HepG2 (cell line): ENCODE measurements around the gene ITGA7. TPM values are rescaled to one million over a fixed set of nuclear protein-coding genes. Genes with fewer than 3 reads are reported as not detected.

Experiments
- FOXK1 ChIP-seq: sonication (generic); formaldehyde crosslinking; IDR thresholded peaks from 2 replicates; pipeline ENCODE4 v1.4.0; 2020; ENCODE audit warnings: low read depth, missing genetic modification reagents, borderline replicate concordance
- MAFF ChIP-seq: IDR thresholded peaks from 2 replicates; pipeline ENCODE4 v1.6.1; 2011; ENCODE audit warnings: low read depth, low read length, improper control_type of control experiment
- RBAK ChIP-seq: sonication (generic); formaldehyde crosslinking; IDR thresholded peaks from 2 replicates; pipeline ENCODE4 v1.5.1; 2020; ENCODE audit warnings: mild to moderate bottlenecking, missing genetic modification reagents
- SNAI1 ChIP-seq: sonication (generic); formaldehyde crosslinking; IDR thresholded peaks from 2 replicates; pipeline ENCODE4 v1.5.0; 2020; ENCODE audit warnings: mild to moderate bottlenecking, missing genetic modification reagents, borderline replicate concordance
- SP5 ChIP-seq: IDR thresholded peaks from 2 replicates; pipeline ENCODE4 v1.6.1; 2016; ENCODE audit warnings: low read depth, borderline replicate concordance
- TP53 ChIP-seq: sonication (generic); formaldehyde crosslinking; conservative IDR thresholded peaks from 2 replicates; pipeline ENCODE4 v1.4.0; 2020; ENCODE audit warnings: missing genetic modification reagents
- YEATS2 ChIP-seq: sonication (generic); formaldehyde crosslinking; IDR thresholded peaks from 2 replicates; pipeline ENCODE4 v1.4.0; 2020; ENCODE audit warnings: missing genetic modification reagents, borderline replicate concordance
- ZBTB20 ChIP-seq: sonication (generic); formaldehyde crosslinking; IDR thresholded peaks from 2 replicates; pipeline ENCODE4 v1.8.1; 2023; ENCODE audit warnings: missing genetic modification reagents, low read depth, mild to moderate bottlenecking, borderline replicate concordance
- ZBTB38 ChIP-seq: sonication (generic); formaldehyde crosslinking; IDR thresholded peaks from 2 replicates; pipeline ENCODE4 v1.5.1; 2020; ENCODE audit warnings: mild to moderate bottlenecking, missing genetic modification reagents
- ZNF292 ChIP-seq: sonication (generic); formaldehyde crosslinking; IDR thresholded peaks from 2 replicates; pipeline ENCODE4 v1.8.1; 2022; ENCODE audit warnings: mild to moderate bottlenecking, low read depth, missing genetic modification reagents, borderline replicate concordance
- ZNF484 ChIP-seq: sonication (generic); formaldehyde crosslinking; IDR thresholded peaks from 2 replicates; pipeline ENCODE4 v1.5.1; 2020; ENCODE audit warnings: mild to moderate bottlenecking, low read depth, missing genetic modification reagents, borderline replicate concordance
- polyA plus RNA-seq, 8 experiments: library from polyadenylated mRNA; depleted of rRNA in 3 of 8; stranded (reverse) in 7 of 8; unstranded in 1 of 8; fragments of >200 nt; fragmentation: Illumina TruSeq in 4 of 8; extraction: Trizol in 4 of 8; gene quantifications; 2 replicates each; pipeline versions ENCODE4 v1.2.1 to v1.2.3, GENCODE V29; 2011 to 2016; ENCODE audit warnings: low read depth in 4 of 8, missing spikeins in 1 of 8, mixed read lengths in 1 of 8; ENCODE audit not compliant: insufficient read depth in 1 of 8
- total RNA-seq, 5 experiments: library from RNA; depleted of rRNA; stranded (reverse); fragments of >200 nt; fragmentation: Illumina TruSeq; extraction: Trizol; gene quantifications; 2 replicates each; pipeline ENCODE4 v1.2.3, GENCODE V29; 2016; ENCODE audit warnings: low read depth in 1 of 5
- TF ChIP-seq, protein P1 (sequence below): sonication (generic); formaldehyde crosslinking; IDR thresholded peaks from 2 replicates; pipeline ENCODE4 v1.5.0; 2020; ENCODE audit warnings: mild to moderate bottlenecking, missing genetic modification reagents
- TF ChIP-seq, protein P2 (sequence below): sonication (generic); formaldehyde crosslinking; IDR thresholded peaks from 2 replicates; pipeline ENCODE4 v1.8.0; 2022; ENCODE audit warnings: missing genetic modification reagents, mild to moderate bottlenecking, borderline replicate concordance
- TF ChIP-seq, protein P3 (sequence below): sonication (generic); formaldehyde crosslinking; IDR thresholded peaks from 2 replicates; pipeline ENCODE4 v1.4.0; 2020; ENCODE audit warnings: missing genetic modification reagents, mild to moderate bottlenecking, borderline replicate concordance
- TF ChIP-seq, protein P4 (sequence below): IDR thresholded peaks from 2 replicates; pipeline ENCODE4 v1.6.1; 2018; ENCODE audit warnings: missing genetic modification reagents
- TF ChIP-seq, protein P5 (sequence below): fragments of 450-650 bp; IDR thresholded peaks from 2 replicates; pipeline ENCODE4 v1.6.1; 2016
- TF ChIP-seq, protein P6 (sequence below): sonication (generic); formaldehyde crosslinking; IDR thresholded peaks from 2 replicates; pipeline ENCODE4 v1.5.1; 2020; ENCODE audit warnings: missing genetic modification reagents, mild to moderate bottlenecking, borderline replicate concordance

Gene ITGA7
- total and polyA plus RNA-seq, 2 of the 13 experiments (the other 11 are each of a cell fraction or from before 2014, with no cell fraction given): 0.65 to 0.75 TPM

DNA sequence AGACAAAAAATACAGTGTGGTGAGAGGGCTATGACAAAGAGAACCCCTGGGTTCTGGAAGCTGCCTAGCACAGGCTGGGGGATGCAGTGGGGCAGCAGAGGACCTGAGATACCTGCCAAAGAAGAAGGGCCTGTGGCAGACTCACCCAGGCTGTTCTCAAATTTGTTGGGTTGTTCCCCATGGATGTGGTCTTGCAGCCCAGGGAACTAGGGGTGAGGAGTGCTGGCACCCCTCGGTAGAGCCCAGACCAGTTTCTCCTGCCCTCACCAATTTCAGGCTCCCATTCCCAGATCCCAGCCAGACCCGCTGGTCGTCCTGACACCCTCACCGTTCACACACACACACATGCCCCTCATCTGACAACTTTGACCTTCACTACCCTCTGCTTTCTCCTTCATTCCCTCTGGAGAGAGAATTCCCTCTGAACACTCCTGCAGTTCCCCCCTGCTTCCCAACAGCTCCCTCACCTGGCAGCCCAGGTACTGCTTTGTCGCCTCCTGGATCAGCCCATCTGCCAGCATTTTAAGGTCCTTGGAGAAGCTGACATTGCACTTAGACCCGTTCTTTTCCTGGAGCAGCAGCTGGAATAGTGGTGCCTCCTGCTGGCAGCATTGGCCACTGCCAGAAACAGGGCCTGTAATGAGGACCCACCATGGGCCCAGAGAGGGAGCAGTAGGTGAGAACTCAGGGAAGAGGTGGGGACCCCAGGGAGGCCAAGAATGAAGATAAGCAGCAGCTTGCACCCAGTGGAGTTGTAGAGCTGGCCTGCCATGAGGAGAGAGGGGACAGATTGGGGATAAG is 29.3 kb upstream of the ITGA7 start (continued):
- TF ChIP-seq, protein P1, sequence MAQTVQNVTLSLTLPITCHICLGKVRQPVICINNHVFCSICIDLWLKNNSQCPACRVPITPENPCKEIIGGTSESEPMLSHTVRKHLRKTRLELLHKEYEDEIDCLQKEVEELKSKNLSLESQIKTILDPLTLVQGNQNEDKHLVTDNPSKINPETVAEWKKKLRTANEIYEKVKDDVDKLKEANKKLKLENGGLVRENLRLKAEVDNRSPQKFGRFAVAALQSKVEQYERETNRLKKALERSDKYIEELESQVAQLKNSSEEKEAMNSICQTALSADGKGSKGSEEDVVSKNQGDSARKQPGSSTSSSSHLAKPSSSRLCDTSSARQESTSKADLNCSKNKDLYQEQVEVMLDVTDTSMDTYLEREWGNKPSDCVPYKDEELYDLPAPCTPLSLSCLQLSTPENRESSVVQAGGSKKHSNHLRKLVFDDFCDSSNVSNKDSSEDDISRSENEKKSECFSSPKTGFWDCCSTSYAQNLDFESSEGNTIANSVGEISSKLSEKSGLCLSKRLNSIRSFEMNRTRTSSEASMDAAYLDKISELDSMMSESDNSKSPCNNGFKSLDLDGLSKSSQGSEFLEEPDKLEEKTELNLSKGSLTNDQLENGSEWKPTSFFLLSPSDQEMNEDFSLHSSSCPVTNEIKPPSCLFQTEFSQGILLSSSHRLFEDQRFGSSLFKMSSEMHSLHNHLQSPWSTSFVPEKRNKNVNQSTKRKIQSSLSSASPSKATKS (CRISPR knock-in tag): no peak
- TF ChIP-seq, protein P2, sequence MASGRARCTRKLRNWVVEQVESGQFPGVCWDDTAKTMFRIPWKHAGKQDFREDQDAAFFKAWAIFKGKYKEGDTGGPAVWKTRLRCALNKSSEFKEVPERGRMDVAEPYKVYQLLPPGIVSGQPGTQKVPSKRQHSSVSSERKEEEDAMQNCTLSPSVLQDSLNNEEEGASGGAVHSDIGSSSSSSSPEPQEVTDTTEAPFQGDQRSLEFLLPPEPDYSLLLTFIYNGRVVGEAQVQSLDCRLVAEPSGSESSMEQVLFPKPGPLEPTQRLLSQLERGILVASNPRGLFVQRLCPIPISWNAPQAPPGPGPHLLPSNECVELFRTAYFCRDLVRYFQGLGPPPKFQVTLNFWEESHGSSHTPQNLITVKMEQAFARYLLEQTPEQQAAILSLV: no peak
- TF ChIP-seq ZNF484 (CRISPR knock-in tag): no peak
- no peak for TF ChIP-seq TP53 (CRISPR knock-in tag)
- no peak for TF ChIP-seq SP5 (CRISPR knock-in tag)
- TF ChIP-seq, protein P3, sequence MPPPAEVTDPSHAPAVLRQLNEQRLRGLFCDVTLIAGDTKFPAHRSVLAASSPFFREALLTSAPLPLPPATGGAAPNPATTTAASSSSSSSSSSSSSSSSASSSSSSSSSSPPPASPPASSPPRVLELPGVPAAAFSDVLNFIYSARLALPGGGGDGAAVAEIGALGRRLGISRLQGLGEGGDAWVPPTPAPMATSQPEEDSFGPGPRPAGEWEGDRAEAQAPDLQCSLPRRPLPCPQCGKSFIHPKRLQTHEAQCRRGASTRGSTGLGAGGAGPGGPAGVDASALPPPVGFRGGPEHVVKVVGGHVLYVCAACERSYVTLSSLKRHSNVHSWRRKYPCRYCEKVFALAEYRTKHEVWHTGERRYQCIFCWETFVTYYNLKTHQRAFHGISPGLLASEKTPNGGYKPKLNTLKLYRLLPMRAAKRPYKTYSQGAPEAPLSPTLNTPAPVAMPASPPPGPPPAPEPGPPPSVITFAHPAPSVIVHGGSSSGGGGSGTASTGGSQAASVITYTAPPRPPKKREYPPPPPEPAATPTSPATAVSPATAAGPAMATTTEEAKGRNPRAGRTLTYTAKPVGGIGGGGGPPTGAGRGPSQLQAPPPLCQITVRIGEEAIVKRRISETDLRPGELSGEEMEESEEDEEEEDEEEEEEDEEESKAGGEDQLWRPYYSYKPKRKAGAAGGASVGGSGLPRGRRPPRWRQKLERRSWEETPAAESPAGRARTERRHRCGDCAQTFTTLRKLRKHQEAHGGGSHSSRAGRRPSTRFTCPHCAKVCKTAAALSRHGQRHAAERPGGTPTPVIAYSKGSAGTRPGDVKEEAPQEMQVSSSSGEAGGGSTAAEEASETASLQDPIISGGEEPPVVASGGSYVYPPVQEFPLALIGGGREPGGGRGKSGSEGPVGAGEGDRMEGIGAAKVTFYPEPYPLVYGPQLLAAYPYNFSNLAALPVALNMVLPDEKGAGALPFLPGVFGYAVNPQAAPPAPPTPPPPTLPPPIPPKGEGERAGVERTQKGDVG (CRISPR knock-in tag): no peak
- no peak for TF ChIP-seq ZBTB38
- peak; percentile 20; the same call in 1 of the 2 replicates for TF ChIP-seq YEATS2 (CRISPR knock-in tag)
- no peak for TF ChIP-seq SNAI1 (CRISPR knock-in tag)
- no peak; the same call in 1 of the 2 replicates for TF ChIP-seq ZNF292 (CRISPR knock-in tag)
- TF ChIP-seq RBAK (CRISPR knock-in tag): no peak
- TF ChIP-seq, protein P4, sequence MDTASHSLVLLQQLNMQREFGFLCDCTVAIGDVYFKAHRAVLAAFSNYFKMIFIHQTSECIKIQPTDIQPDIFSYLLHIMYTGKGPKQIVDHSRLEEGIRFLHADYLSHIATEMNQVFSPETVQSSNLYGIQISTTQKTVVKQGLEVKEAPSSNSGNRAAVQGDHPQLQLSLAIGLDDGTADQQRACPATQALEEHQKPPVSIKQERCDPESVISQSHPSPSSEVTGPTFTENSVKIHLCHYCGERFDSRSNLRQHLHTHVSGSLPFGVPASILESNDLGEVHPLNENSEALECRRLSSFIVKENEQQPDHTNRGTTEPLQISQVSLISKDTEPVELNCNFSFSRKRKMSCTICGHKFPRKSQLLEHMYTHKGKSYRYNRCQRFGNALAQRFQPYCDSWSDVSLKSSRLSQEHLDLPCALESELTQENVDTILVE (CRISPR knock-in tag): peak; percentile 44; the same call in 1 of the 2 replicates
- TF ChIP-seq, protein P5, sequence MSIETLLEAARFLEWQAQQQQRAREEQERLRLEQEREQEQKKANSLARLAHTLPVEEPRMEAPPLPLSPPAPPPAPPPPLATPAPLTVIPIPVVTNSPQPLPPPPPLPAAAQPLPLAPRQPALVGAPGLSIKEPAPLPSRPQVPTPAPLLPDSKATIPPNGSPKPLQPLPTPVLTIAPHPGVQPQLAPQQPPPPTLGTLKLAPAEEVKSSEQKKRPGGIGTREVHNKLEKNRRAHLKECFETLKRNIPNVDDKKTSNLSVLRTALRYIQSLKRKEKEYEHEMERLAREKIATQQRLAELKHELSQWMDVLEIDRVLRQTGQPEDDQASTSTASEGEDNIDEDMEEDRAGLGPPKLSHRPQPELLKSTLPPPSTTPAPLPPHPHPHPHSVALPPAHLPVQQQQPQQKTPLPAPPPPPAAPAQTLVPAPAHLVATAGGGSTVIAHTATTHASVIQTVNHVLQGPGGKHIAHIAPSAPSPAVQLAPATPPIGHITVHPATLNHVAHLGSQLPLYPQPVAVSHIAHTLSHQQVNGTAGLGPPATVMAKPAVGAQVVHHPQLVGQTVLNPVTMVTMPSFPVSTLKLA: no peak
- TF ChIP-seq, protein P6, sequence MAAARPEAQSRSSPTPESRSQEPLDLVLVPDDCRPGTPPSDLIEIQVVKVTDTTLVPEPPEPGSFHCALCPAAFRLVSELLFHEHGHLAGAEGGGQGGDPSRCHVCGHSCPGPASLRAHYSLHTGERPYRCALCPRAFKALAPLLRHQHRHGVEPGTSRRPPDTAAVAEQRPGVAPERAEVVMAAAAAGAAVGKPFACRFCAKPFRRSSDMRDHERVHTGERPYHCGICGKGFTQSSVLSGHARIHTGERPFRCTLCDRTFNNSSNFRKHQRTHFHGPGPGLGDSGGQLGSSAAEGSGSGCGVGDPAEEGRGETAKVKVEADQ: no peak
- peak; percentile 25; the same call in 1 of the 2 replicates for TF ChIP-seq FOXK1 (CRISPR knock-in tag)
- peak; percentile 78 for TF ChIP-seq MAFF
- TF ChIP-seq ZBTB20 (CRISPR knock-in tag): no peak
